Glomerular visceral epithelial cell (primary cell): Measurements from ENCODE around the gene DMAP1.

Experiments
- DNase-seq: peaks from one replicate; pipeline ENCODE4 v3.0.0-alpha.2; 2016; ENCODE audit errors: extremely low spot score

Gene DMAP1

DNA sequence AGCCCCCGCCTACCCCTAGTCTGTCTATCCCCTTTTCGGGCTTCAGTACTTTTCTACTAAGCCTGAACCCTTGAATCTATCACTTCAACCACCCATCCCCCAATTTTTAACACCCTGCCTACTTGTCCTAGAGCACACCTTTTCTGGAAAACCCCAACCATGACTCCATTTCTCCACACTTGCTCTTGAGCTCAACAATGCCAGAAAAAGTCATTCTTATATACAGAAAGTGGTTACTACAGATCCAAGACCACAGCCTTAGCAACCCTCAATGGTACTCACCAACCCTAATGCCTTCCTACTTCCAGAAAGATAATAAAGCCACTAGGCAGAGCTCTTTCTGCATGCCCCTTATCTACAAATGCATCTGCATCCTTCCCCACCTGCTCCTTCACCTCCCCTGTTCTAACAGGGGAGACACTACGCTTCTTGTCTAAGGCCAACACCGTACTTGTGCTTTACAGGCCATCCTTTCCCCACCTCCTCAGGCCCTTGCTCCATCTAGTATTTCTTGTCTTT lies 41.2 kb downstream of the DMAP1 start:
- no peak for DNase-seq

DNA sequence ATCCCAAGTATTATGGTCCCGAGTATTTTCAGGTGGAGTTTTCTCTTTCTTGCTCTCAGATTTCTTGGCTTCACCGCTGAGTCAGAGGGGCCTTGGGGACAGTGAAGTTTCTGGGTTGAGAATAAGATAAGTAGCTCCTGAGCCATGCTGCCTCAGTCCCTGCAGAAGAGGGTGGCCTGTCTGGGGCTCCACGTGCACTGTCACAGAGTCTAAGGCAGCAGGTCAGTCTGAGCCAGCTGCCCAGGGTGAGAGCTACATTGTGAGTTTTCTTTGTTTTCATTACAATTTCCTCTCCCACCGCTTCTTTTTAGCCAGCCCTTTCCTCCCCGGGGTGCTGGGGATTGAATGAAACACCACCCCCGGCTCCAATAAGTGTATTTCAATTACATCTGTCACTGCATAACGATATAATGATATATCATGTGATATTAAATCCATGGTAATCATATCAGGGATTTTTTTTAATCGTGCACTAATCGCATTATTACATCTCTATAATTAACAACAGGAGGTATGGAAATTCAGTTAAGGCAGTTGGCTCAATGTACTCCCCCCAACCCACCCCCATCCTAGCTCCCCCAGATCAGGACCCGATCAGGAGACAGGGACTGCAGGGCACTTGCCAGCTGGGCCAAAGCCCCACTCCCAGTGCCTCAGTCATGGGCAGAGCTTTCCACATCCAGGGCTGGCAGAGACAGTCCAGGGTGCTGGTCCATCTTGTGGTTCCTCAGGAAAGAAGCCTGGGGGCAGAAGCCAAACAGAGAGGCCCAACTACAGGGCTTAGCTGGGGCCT lies 43.7 kb downstream of the DMAP1 start:
- no peak for DNase-seq

DNA sequence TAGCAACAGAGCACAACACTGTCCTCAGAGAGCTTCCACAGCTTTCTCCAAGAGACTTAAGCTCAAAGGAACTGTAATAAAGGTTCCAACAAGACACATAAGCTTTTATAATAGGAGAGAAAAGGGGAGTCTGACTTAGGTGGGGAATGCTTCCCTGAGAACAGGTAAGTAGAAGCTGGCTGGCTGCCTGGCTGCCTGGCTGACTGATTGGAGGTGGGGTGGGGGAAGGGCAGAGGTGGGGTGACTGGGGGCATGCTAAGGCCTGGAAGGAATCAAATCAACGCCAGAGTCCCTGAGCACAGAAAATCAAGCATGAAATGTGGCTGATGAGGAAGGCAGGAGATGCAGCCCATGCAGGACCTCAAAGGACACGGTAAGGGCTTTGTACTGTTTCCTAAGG lies 45.8 kb downstream of the DMAP1 start:
- no peak for DNase-seq

DNA sequence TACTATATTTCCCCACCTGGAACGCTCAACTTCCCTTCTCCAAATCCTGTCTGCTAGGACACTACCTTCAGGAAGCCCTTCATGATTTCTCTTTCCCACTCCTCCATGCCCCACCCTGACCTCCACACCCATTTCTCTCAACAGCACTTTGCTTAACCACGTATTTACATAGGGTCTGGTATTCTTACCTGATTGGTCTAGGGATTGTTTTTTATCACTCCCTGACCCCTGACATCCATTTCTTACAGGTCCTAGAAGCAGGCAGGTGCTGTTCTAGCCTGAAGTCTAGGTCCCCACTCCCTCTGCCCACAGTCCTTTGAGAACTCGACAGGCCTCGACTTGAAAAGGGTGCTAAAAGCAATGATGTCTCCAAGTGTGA lies 47.5 kb downstream of the DMAP1 start:
- no peak for DNase-seq

DNA sequence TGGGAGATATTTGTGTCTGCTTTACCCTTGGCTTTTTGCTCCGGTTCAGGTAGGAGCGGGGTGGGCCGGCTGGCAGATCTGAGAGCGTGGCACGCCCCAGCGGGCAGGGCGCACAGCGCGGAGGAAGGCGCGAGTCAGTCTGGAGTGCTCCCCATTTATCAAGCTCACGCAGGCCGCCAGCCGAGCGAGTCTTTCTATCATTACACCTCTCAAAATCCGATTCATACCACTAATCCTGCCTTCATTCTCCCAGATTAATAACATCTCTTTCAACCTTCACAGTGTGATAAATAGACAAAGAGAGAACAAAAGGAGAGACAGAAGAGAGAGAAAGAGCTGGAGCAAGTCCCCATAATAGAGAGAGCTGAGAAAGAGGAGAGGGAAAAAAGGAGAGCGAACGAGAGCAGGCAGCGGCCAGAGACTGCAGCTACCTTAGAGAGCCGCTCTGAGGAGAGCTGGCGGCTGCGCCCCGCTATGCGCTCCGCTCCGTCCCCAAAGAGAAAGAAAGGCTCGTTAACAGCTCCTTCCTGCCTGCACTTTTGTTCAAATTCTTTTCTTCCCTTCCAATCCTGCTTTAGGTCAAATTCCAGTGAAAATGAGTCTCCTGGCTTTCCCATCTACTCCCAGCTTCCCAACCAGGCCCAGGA lies 48.0 kb downstream of the DMAP1 start:
- DNase-seq: no peak

DNA sequence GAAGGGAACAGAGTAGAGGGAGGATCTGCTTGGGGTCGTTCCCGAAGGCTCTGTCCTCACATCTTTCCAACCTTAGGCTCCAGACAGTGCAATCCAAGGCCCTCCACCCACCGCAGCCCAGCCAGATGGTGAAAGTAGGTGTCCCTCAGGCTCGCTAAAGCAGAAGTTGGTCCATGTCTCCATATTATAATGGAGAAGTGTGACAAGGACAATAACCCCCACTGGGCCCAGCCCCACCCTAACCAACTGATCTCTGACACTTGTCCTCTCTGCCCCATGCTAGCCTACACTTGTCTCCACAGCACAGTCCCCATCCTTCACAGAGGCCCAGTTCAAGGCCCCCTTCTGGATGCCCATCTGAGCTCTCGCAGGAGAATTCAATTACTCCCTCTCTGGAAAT lies 48.7 kb downstream of the DMAP1 start:
- no peak for DNase-seq

DNA sequence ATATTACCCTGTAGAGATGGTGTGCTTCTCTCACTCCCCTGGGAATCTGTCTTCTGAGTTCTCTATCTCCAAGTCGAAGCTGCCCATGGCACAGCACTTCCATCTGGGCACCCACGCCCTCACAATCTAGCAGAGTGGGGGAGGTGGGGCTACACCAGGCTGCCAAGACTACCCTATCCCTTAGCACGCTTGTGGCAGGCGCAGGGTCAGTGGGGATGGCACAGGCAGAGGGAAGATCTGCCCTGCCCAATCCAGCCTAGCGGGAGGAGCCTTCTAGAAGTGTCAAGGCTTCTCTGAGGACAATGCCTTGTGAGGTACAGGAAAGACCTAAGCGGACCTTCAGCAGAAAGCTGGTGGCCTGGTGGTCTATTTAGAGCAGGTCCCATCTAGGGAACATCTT lies 49.1 kb downstream of the DMAP1 start:
- DNase-seq: no peak

DNA sequence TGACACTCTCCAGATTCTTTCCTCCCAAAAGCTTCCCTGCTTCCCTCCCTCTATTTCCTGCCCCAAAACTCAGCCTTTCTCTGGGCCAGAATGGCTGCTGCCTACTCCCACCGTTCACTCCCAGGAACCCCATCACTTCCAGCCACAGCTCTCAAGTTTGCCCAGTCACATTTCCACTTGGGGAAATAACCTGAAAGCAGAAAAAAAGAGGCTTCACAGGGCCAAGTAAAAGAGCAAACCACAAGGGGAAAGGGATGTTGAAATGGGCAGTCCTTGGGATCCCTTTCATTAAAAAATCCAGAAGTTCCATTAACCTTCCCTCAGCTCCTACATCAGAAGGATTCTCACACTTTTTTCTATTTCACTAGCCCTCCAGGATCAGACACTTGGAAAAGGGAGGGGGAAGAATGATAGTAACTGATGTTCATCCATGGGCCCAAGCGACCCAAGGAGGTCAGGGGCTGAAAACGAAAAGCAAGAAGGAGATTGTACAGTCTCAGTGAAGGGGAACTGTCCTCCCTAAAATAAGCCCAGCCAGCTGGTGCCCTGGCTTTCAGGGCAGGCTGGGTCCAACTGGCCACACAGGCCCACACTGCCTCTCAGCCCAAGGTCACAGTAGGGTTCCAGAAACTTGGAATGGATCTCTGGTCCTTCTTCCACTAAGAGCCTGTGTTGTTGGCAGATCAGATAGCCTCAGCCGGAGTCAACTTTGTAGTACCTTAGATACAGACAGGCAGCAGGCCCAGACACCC lies 49.7 kb downstream of the DMAP1 start:
- no peak for DNase-seq

DNA sequence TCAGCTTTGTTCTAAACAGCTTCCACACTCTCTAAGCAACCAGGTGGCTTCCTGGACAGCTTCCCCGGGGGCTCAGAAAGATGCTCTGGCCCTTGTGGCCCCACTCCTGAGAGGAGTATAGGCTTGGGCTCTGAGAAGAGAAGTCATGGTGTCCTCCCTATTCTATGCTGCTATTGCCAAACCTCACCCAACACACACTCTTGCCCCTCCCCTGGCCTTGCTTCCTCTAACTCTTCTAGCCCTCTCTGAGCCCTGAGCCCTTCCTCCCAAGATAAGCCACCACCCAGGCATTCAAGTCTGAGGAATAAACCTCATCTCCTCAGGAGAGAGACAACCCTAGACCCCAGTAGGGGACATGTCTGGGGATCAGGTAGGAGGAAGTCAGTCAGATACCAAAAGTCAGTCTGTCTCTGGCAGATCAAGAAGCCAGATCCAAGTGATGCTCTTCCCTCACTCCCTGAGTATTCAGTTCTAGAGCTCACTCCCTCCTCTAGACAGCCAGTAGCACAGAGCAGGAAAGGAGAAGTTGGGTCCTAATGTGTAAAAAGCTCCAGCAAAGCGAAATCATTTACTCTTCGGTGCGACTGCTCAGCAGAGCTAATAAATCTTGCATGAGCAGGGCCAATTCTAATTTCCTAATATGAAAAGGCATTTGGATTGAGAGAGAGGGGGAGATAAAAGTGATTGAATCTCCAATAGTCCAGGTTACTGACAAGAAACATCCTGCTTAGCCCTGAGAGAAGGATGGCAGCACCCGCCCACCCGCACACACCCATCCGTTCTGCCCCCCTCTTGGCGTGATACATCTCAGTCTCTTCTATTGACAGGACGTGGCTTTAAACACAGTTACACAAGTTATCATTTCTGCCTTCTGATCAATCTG lies 50.5 kb downstream of the DMAP1 start:
- DNase-seq: no peak

DNA sequence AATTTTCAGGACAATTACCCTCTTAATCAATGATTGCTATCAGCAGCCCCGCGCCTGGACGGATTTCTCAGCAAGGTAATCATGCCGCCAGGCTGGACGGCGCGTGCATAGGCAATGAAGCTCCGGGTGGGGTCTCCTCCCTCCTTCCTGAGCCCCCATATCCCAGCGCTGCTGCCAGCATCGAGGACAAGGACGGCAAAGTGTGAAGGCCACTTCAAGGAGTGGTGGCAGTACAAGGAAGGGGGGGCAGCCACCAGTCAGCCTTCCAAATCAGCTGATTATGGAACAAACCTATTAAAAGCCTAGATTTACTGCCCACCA lies 51.1 kb downstream of the DMAP1 start:
- DNase-seq: no peak

DNA sequence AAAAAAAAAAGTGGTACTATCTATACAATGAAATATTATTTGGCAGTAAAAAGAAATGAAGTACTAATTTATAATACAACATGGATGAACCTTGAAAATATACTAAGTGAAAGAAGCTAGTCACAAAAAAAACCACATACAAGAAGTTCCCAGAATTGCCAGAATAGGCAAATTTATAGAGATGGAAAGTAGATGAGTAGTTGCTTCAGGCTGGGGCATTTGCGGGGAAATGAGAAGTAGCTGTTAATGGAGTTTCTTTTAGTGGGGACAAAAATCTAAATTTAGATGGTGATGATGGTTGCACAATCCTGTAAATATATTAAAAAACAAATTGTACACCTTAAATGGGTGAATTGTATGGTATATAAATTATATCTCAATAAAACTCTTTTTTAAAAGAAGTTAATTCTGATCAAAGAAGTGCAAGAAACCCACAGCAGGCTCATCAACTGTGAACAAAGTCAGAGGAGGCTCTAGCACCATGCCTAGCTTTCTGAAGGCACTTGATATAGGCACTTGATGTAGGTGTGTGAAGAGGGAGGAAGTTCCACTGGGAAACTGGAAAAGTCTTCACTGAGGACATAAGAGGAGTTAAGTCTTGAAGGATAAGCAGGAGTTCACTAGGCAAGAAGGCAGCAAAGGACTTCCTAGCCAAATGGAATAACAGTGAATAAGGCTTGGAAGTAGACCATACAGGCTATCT lies 52.5 kb downstream of the DMAP1 start:
- no peak for DNase-seq

DNA sequence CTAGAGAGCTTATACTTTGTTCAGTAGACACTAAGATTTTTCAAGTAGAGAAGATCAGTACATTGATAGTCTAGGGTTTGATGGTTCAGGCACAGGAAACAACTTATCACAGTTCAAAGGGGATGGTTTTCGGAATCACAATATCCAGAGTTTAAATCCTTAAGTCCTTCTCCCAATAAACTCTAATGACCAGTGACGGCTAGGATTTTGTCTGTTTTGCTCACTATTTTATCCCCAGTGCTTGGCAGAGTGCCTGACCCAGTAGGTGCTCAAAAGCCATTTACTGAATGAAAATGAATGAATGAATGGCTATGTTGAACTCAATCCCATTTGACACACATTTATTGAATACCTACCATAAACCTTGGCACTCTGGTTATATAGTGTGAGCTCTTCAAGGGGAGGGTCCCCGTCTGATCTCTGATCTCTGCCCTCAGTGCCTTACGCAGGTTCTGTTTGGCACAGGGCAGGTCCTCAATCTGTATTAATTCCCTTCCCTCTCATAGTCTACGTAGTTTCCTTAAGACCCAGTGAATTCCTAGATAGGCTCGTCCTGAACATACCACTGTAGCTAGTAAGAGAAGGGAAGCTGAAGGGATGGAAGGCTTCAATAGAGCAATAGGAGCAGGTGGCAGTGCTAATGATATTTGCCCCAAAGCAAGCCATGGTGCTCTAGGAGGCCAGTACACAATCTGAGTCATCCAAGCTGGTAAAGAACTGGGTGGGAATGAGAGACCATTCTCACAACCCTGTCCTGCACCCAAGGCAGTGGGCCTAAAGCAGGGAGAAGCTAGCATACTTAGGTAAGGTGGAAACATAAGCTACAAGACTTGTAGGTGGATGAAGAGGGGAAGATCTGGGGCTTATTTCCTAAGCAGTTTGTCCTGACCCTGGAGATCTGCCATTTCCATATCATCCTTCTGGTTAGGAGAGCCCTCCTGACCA lies 53.4 kb downstream of the DMAP1 start:
- no peak for DNase-seq

DNA sequence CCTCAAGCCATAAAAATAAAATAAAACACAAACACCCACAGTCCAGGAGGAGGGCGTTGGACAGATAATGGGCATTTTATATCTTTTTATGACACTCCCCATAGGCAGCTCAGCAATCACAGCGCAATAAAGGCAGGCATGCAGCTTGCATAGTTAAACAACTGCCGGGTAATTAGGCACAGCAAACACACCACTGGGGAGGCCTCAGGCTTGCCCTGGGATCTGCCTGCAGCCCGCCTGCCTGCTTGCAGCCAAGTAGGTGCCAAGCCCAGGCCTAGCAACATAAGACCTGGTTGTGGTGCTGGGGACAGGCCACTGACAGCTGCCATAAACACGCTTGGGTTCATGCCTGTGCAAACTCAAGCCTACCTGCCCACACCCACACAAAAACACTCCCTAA lies 54.2 kb downstream of the DMAP1 start:
- no peak for DNase-seq

DNA sequence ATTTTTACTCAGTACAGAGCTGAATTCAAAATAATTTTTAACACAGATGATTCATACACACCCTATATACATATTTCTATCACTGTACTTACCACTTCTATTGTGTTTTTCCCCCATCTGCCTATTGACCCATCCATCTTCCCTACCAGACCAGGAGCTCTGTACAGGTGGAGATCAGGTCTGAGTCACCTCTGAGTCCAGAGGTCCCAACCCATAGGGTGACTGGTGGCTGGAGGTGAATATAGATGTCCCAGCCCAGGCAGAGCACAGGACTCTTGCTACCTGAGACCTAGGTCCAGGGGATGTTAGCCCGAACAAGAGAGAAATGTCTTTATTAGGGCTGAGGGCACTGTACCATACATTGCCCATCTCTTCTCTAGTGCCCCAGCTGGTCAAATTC lies 54.8 kb downstream of the DMAP1 start:
- no peak for DNase-seq
